GM23248 (cell line): ENCODE data around the gene BNIP5. TPM values are rescaled to one million over a fixed set of nuclear protein-coding genes. Genes with fewer than 3 reads are reported as not detected.
A peak's percentile ranks its signal among the peaks of the same experiment; 100 is the strongest.

Source experiments
- DNase-seq: peaks from one replicate; pipeline ENCODE4 v3.0.0-alpha.2; 2015
- H2AFZ ChIP-seq: fragments of 200-600 bp; sonication (generic); 2 replicates; pipeline ENCODE4 v1.6.1; 2016; ENCODE audit warnings: antibody characterized with exemption
- H3F3A ChIP-seq: fragments of 200-600 bp; sonication (generic); 2 replicates; pipeline ENCODE4 v1.6.1; 2016; ENCODE audit warnings: mild to moderate bottlenecking, antibody characterized with exemption, mixed run types; ENCODE audit not compliant: insufficient read depth
- H3K27ac ChIP-seq: fragments of 200-600 bp; sonication (generic); 2 replicates; pipeline ENCODE4 v1.5.1; 2016; ENCODE audit warnings: mild to moderate bottlenecking
- H3K27me3 ChIP-seq: fragments of 200-600 bp; sonication (generic); replicated peaks from 2 replicates; pipeline ENCODE4 v1.6.1; 2016; ENCODE audit warnings: mild to moderate bottlenecking; ENCODE audit not compliant: insufficient read depth
- H3K36me3 ChIP-seq: fragments of 200-600 bp; sonication (generic); 2 replicates; pipeline ENCODE4 v1.6.1; 2016; ENCODE audit warnings: low read depth, mild to moderate bottlenecking
- H3K4me1 ChIP-seq: fragments of 200-600 bp; sonication (generic); 2 replicates; pipeline ENCODE4 v1.6.1; 2016; ENCODE audit warnings: mild to moderate bottlenecking; ENCODE audit not compliant: insufficient read depth
- H3K4me2 ChIP-seq: fragments of 200-600 bp; sonication (generic); one replicate; pipeline ENCODE4 v1.6.1; 2016; ENCODE audit warnings: mild to moderate bottlenecking; ENCODE audit not compliant: unreplicated experiment
- H3K4me3 ChIP-seq: fragments of 200-600 bp; sonication (generic); 2 replicates; pipeline ENCODE4 v1.5.1; 2016; ENCODE audit warnings: mild to moderate bottlenecking
- H3K79me2 ChIP-seq: fragments of 200-600 bp; sonication (generic); 2 replicates; pipeline ENCODE4 v1.6.1; 2016; ENCODE audit warnings: mild to moderate bottlenecking; ENCODE audit not compliant: insufficient read depth
- H3K9ac ChIP-seq: fragments of 200-600 bp; sonication (generic); 2 replicates; pipeline ENCODE4 v1.6.1; 2016; ENCODE audit warnings: mild to moderate bottlenecking
- H3K9me2 ChIP-seq: fragments of 200-600 bp; sonication (generic); 2 replicates; pipeline ENCODE4 v1.6.1; 2016; ENCODE audit warnings: mixed run types, mild to moderate bottlenecking, moderate library complexity; ENCODE audit not compliant: insufficient read depth
- H3K9me3 ChIP-seq: fragments of 200-600 bp; sonication (generic); one replicate; pipeline ENCODE4 v1.6.1; 2017; ENCODE audit warnings: low read depth
- H4K20me1 ChIP-seq: fragments of 200-600 bp; sonication (generic); 2 replicates; pipeline ENCODE4 v1.6.0; 2016; ENCODE audit not compliant: insufficient read depth
- EZH2 ChIP-seq: fragments of 200-600 bp; sonication (generic); IDR thresholded peaks from 2 replicates; pipeline ENCODE4 v1.6.1; 2018; ENCODE audit warnings: antibody characterized with exemption, mild to moderate bottlenecking; ENCODE audit not compliant: insufficient read depth, poor library complexity, severe bottlenecking
- EZH2phosphoT487 ChIP-seq: fragments of 200-600 bp; sonication (generic); IDR thresholded peaks from 2 replicates; pipeline ENCODE4 v1.6.1; 2018; ENCODE audit warnings: antibody characterized with exemption, moderate library complexity, mild to moderate bottlenecking, low read depth; ENCODE audit not compliant: insufficient read depth
- WGBS, 2 experiments: methylation state at CpG; one replicate each; pipeline ENCODE4 v1.1.6; 2015 to 2017; ENCODE audit warnings: low lambda C conversion rate in 2 of 2, low coverage in 1 of 2; ENCODE audit errors: missing lambda C conversion rate in 2 of 2; 5-methylcytosine and 5-hydroxymethylcytosine counted together
- in situ Hi-C: fragments of 300-500 bp; cut with MboI; formaldehyde crosslinking; loops from 2 replicates; pipeline ENCODE4 v1.15.0; 2020
- polyA plus RNA-seq: library from polyadenylated mRNA; unstranded; fragments of >200 nt; fragmentation: Nextera tagmentation; extraction: Ambion mirVana; gene quantifications from 2 replicates; pipeline ENCODE4 v1.2.1, GENCODE V29; 2016
- total RNA-seq: library from RNA; depleted of rRNA; stranded (reverse); fragments of >200 nt; shearing (Covaris generic); gene quantifications from 2 replicates; pipeline ENCODE4 v1.2.3, GENCODE V29; 2014

The BNIP5 gene
- total and polyA plus RNA-seq, 2 experiments from 2014 or later = not detected

DNA sequence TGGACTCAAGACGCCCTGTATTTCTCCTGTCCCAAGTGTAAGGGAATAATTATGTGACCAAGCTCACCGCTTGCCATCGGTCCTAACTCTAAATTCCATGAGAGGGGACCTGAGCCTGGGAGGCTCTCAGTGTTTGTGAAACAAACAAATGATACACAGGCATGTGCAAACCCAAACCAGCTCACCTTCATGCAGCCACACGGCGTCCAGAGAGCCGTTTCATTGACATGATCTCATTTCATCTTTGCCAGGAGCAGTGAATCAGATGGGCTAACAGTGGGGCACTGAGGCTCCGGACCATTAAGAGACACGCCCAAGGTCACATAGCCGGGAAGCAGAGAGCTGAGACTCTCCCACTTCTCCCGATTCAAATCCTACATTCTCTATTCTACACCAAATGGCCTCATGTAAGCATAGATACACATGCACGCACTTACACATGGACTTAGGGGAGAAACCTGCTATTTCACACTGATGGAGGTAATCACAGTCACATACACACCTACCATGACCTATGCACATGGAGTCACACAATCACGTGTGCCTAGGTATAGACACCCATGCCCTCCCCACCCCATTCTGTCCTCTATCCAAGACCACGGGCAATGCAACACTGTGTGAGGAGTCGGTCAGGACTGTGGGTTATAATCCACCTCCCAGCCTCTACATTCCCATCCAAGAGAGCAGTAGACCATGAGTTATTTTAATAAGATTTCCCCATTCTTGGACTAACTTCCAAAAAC is 1.1 kb downstream of the BNIP5 start:
- WGBS, 2 experiments = 83% methylated on average over 14 of the region's 14 CpGs

GRCh38 chr6:36334832-36335459 is 1.7 kb downstream of the BNIP5 start:
- Histone ChIP-seq H3F3A (no peaks in the 10 kb centered on the region), H3K9ac (no peak overlapping the region), H3K27ac (no peak overlapping the region), H3K9me2 (no peaks in the 10 kb centered on the region), H3K36me3 (no peaks in the 10 kb centered on the region), H3K9me3 (no peaks in the 10 kb centered on the region), H3K79me2 (no peaks in the 10 kb centered on the region), H2AFZ (no peak overlapping the region), H3K4me3 (no peak overlapping the region), H3K4me1 (no peaks in the 10 kb centered on the region), H4K20me1 (no peaks in the 10 kb centered on the region), H3K27me3 (peaks cover 53% of the 10 kb centered on the region), H3K4me2 (no peak overlapping the region)
- DNase-seq = no peak
- in situ Hi-C loops = no loop called here
- WGBS, 2 experiments = 74 to 75% methylated on average over 14 of the region's 14 CpGs
- TF ChIP-seq EZH2phosphoT487 (no peak), EZH2 (no peak)

More for the DNA sequence above, 1.1 kb downstream of the BNIP5 start:
- Histone ChIP-seq H3K27me3 (peaks cover 57% of the 10 kb centered on the region), H3K9ac (no peak overlapping the region), H3K79me2 (no peaks in the 10 kb centered on the region), H3K9me2 (no peaks in the 10 kb centered on the region), H3K4me2 (no peak overlapping the region), H3K9me3 (no peaks in the 10 kb centered on the region), H3K36me3 (no peaks in the 10 kb centered on the region), H3K4me1 (no peaks in the 10 kb centered on the region), H4K20me1 (no peaks in the 10 kb centered on the region), H3K4me3 (no peak overlapping the region), H2AFZ (no peak overlapping the region), H3F3A (no peaks in the 10 kb centered on the region), H3K27ac (no peak overlapping the region)
- TF ChIP-seq EZH2 (no peak), EZH2phosphoT487 (no peak)
- no peak for DNase-seq
- in situ Hi-C loops = no loop called here

DNA sequence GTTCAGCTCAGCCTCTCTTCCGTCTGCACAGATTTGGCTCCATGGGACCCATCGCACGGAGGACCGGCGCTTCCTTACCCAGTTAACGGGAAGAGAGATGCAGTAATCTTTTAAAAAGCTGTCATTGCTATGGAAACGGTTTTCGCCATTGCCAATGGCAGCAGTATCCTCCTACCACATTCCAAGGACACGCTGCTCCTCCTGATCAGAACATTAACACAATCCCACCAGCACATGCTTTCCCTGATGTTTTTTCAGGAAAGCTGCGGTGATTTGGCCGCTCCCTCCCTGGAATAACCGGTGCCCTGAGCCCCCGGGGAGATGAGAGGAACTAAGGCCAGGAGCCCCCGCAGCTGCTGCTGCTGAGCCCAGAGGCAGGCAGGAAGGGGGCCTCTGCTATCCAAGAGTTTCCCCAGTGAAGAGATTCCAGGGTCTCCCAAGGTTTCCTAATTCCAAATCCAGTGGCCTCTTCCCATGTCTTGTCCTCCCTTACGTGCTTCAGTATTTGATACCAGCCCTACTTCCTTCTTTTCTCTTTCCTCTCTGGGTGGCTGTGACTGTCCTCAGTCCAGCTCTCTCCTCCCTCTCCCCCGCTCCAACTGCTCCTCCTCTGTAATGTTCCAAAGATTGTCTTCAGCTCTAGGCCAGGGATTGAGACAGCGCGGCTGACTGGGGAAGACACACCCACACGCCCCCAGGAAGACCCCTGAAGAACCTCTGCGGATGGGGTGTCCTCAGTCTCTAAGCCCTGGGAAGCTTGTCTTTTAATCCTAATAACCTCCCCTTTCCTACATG is 2.6 kb downstream of the BNIP5 start:
- Histone ChIP-seq H3K36me3 (no peaks in the 10 kb centered on the region), H3K27ac (no peak overlapping the region), H3K4me1 (no peaks in the 10 kb centered on the region), H3F3A (no peaks in the 10 kb centered on the region), H3K27me3 (peaks cover 52% of the 10 kb centered on the region), H3K4me3 (no peak overlapping the region), H3K9ac (no peak overlapping the region), H2AFZ (no peak overlapping the region), H3K9me3 (no peaks in the 10 kb centered on the region), H3K4me2 (no peak overlapping the region), H4K20me1 (no peaks in the 10 kb centered on the region), H3K79me2 (no peaks in the 10 kb centered on the region), H3K9me2 (no peaks in the 10 kb centered on the region)
- in situ Hi-C loops = no loop called here
- 7 to 8% methylated on average over 20 of the region's 20 CpGs for WGBS, 2 experiments
- peak; percentile 42 for DNase-seq
- peak; percentile 18 for TF ChIP-seq EZH2
- TF ChIP-seq EZH2phosphoT487 = no peak

- no peak overlapping the region for H2AFZ ChIP-seq
- 70 to 71% methylated on average over 8 of the region's 8 CpGs for WGBS, 2 experiments
- H3K4me3 ChIP-seq = no peak overlapping the region
- in situ Hi-C loops = no loop called here
- no peaks in the 10 kb centered on the region for H3F3A ChIP-seq
- H3K9me2 ChIP-seq = no peaks in the 10 kb centered on the region
- H3K4me2 ChIP-seq = no peak overlapping the region
- H3K9me3 ChIP-seq = no peaks in the 10 kb centered on the region
- TF ChIP-seq EZH2 = no peak
- no peak for TF ChIP-seq EZH2phosphoT487
- no peak overlapping the region for H3K27ac ChIP-seq
- no peaks in the 10 kb centered on the region for H3K36me3 ChIP-seq
- no peak overlapping the region for H3K9ac ChIP-seq
- H4K20me1 ChIP-seq = no peaks in the 10 kb centered on the region
- DNase-seq = no peak
- H3K27me3 ChIP-seq = peaks cover 60% of the 10 kb centered on the region
- H3K4me1 ChIP-seq = no peaks in the 10 kb centered on the region
- no peaks in the 10 kb centered on the region for H3K79me2 ChIP-seq
These were observed 3.4 kb downstream of the BNIP5 start for GRCh38 chr6:36333171-36333895.
